GM19240 (cell line): ENCODE measurements around the gene MXI1.
"Not testable (repeated sequence)": the region's sequence is repeated elsewhere in the genome, so short reads cannot be mapped to it uniquely, and the experiment has no call there.

Experiments
- DNase-seq: peaks from one replicate; pipeline ENCODE4 v3.0.0; 2011; ENCODE audit warnings: low spot score; ENCODE audit not compliant: insufficient read length

The MXI1 gene

GRCh38 chr10:110237894-110238480, 30.6 kb downstream of the MXI1 start:
- DNase-seq = no peak

GRCh38 chr10:110239892-110240291, 32.5 kb downstream of the MXI1 start:
- DNase-seq = no peak

GRCh38 chr10:110241407-110241806, 34.0 kb downstream of the MXI1 start:
- DNase-seq = no peak

- DNase-seq = no peak
Measured at GRCh38 chr10:110241841-110242240, 34.4 kb downstream of the MXI1 start.

GRCh38 chr10:110242511-110242910, 35.1 kb downstream of the MXI1 start:
- DNase-seq = no peak

- no peak for DNase-seq
Measured at GRCh38 chr10:110244550-110244949, 37.1 kb downstream of the MXI1 start.

GRCh38 chr10:110247833-110248232, 40.4 kb downstream of the MXI1 start:
- not testable (repeated sequence) for DNase-seq

GRCh38 chr10:110249489-110249888, 42.1 kb downstream of the MXI1 start:
- DNase-seq = not testable (repeated sequence)

GRCh38 chr10:110251392-110251791, 44.0 kb downstream of the MXI1 start:
- DNase-seq = not testable (repeated sequence)

- no peak for DNase-seq
Measured at GRCh38 chr10:110252151-110252550, 44.7 kb downstream of the MXI1 start.

- no peak for DNase-seq
Measured at GRCh38 chr10:110254467-110254866, 47.1 kb downstream of the MXI1 start.

GRCh38 chr10:110258542-110258941, 51.1 kb downstream of the MXI1 start:
- no peak for DNase-seq

- no peak for DNase-seq
Measured at GRCh38 chr10:110259317-110259716, 51.9 kb downstream of the MXI1 start.

- no peak for DNase-seq
Measured at GRCh38 chr10:110260746-110261477, 53.5 kb downstream of the MXI1 start.

GRCh38 chr10:110263164-110263563, 55.8 kb downstream of the MXI1 start:
- DNase-seq = no peak

- no peak for DNase-seq
Measured at GRCh38 chr10:110265573-110266193, 58.3 kb downstream of the MXI1 start.

GRCh38 chr10:110267276-110267675, 59.9 kb downstream of the MXI1 start:
- DNase-seq = no peak

- DNase-seq = no peak
Measured at GRCh38 chr10:110268442-110268841, 61.0 kb downstream of the MXI1 start.

- no peak for DNase-seq
Measured at GRCh38 chr10:110268971-110269370, 61.6 kb downstream of the MXI1 start.

- DNase-seq = peak; percentile 8
Measured at GRCh38 chr10:110269374-110270318, 62.2 kb downstream of the MXI1 start.

- not testable (repeated sequence) for DNase-seq
Measured at GRCh38 chr10:110272995-110273394, 65.6 kb downstream of the MXI1 start.

- no peak for DNase-seq
Measured at GRCh38 chr10:110273474-110273873, 66.1 kb downstream of the MXI1 start.
